Glutamatergic neuron (in vitro differentiated cells): ENCODE measurements around the gene OS9. TPM values are rescaled to one million over a fixed set of nuclear protein-coding genes. Genes with fewer than 3 reads are reported as not detected.
"Not testable (repeated sequence)": the region's sequence is repeated elsewhere in the genome, so short reads cannot be mapped to it uniquely, and the experiment has no call there.

Source experiments
- DNase-seq: peaks from one replicate; pipeline ENCODE4 v3.0.0; 2022
- H3K27ac Mint-ChIP-seq: one replicate; pipeline ENCODE4 v1.8.0; 2020; ENCODE audit warnings: mild to moderate bottlenecking, mixed read lengths, inconsistent platforms; ENCODE audit not compliant: unreplicated experiment
- H3K27me3 Mint-ChIP-seq: one replicate; pipeline ENCODE4 v1.8.0; 2020; ENCODE audit warnings: mild to moderate bottlenecking, moderate library complexity, mixed read lengths, inconsistent platforms; ENCODE audit not compliant: unreplicated experiment
- H3K36me3 Mint-ChIP-seq: one replicate; pipeline ENCODE4 v1.8.0; 2020; ENCODE audit warnings: mild to moderate bottlenecking, mixed read lengths, inconsistent platforms; ENCODE audit not compliant: unreplicated experiment
- H3K4me1 Mint-ChIP-seq: one replicate; pipeline ENCODE4 v1.8.0; 2020; ENCODE audit warnings: mild to moderate bottlenecking, low read depth, mixed read lengths, inconsistent platforms; ENCODE audit not compliant: unreplicated experiment
- H3K4me3 Mint-ChIP-seq: one replicate; pipeline ENCODE4 v1.8.0; 2020; ENCODE audit warnings: mild to moderate bottlenecking, mixed read lengths, inconsistent platforms; ENCODE audit not compliant: unreplicated experiment
- H3K9me3 Mint-ChIP-seq: one replicate; pipeline ENCODE4 v1.8.0; 2020; ENCODE audit warnings: mild to moderate bottlenecking, moderate library complexity, mixed read lengths, inconsistent platforms; ENCODE audit not compliant: unreplicated experiment
- CTCF ChIP-seq: fragments of 200-600 bp; sonication (generic); IDR thresholded peaks from one replicate; pipeline ENCODE4 v1.5.0; 2021; ENCODE audit not compliant: partially characterized antibody, unreplicated experiment
- long read RNA-seq: library from polyadenylated mRNA; unstranded; transcript quantifications from one replicate; pipeline ENCODE4 v2.0.0, GENCODE V29; 2020; ENCODE audit not compliant: unreplicated experiment
- total RNA-seq: library from RNA; stranded (reverse); fragmentation: NEBNext Ultra II Directional; extraction: Animal tissue kit (Norgen Biotek cat#: 25700); gene quantifications from one replicate; pipeline ENCODE4 v1.2.1, GENCODE V29; 2021; ENCODE audit not compliant: unreplicated experiment

The OS9 gene
- 225 TPM for total RNA-seq
- long read RNA-seq, transcript OS9-203 (14 exons, 2,457 nt) = minor isoform, 5 of 159 reads
- long read RNA-seq, transcript OS9-220 (14 exons, 2,135 nt) = major isoform, 61 of 159 reads
- long read RNA-seq, transcript OS9-202 (15 exons, 2,691 nt) = minor isoform, 25 of 159 reads
- long read RNA-seq, transcript OS9-201 (14 exons, 2,505 nt) = minor isoform, 29 of 159 reads
- long read RNA-seq, partial matches to known transcripts = 7 of 159 reads
- long read RNA-seq, other reads (novel, unspliced or antisense) = 31 of 159 reads

- peak; percentile 87 for DNase-seq
- peaks cover 16% of the 10 kb centered on the region for H3K36me3 Mint-ChIP-seq
- TF ChIP-seq CTCF = peak; percentile 66
- H3K4me1 Mint-ChIP-seq = no peaks in the 10 kb centered on the region
- peaks cover 3% of the 10 kb centered on the region for H3K9me3 Mint-ChIP-seq
- peaks cover 4% of the 10 kb centered on the region for H3K27me3 Mint-ChIP-seq
- no peak within 1 kb of the TSS for H3K27ac Mint-ChIP-seq
- no peak within 1 kb of the TSS for H3K4me3 Mint-ChIP-seq
These were observed at the start of gene OS9 for GRCh38 chr12:57693659-57694458. Gene OS9 (plus strand): TSS chr12:57694132. CDS start chr12:57694162, 30 bp downstream.

- H3K27me3 Mint-ChIP-seq, H3K27ac Mint-ChIP-seq, H3K9me3 Mint-ChIP-seq, H3K4me3 Mint-ChIP-seq, H3K36me3 Mint-ChIP-seq, H3K4me1 Mint-ChIP-seq, DNase-seq: not testable (repeated sequence)
These were observed 47.8 kb upstream of the OS9 start for GRCh38 chr12:57645990-57646658.

- not testable (repeated sequence) for H3K27me3 Mint-ChIP-seq, H3K4me1 Mint-ChIP-seq, H3K9me3 Mint-ChIP-seq, H3K4me3 Mint-ChIP-seq, H3K27ac Mint-ChIP-seq, DNase-seq, H3K36me3 Mint-ChIP-seq
These were observed 47.3 kb upstream of the OS9 start for GRCh38 chr12:57646659-57647049.

- Mint-ChIP-seq H3K4me3 (no peak overlapping the region), H3K36me3 (no peaks in the 10 kb centered on the region), H3K4me1 (no peaks in the 10 kb centered on the region), H3K27me3 (peaks cover 2% of the 10 kb centered on the region), H3K9me3 (peaks cover 2% of the 10 kb centered on the region), H3K27ac (no peak overlapping the region)
- no peak for TF ChIP-seq CTCF
- DNase-seq = no peak
These were observed 39.9 kb upstream of the OS9 start for GRCh38 chr12:57654042-57654441.

GRCh38 chr12:57655541-57656240 is 38.2 kb upstream of the OS9 start:
- Mint-ChIP-seq H3K4me1 (no peaks in the 10 kb centered on the region), H3K9me3 (peaks cover 3% of the 10 kb centered on the region), H3K36me3 (no peaks in the 10 kb centered on the region), H3K4me3 (no peak overlapping the region), H3K27me3 (peaks cover 5% of the 10 kb centered on the region), H3K27ac (no peak overlapping the region)
- TF ChIP-seq CTCF = no peak
- no peak for DNase-seq

GRCh38 chr12:57656408-57656807 is 37.5 kb upstream of the OS9 start:
- not testable (repeated sequence) for H3K36me3 Mint-ChIP-seq, H3K27ac Mint-ChIP-seq, H3K9me3 Mint-ChIP-seq

More at GRCh38 chr12:57656408-57656807, 37.5 kb upstream of the OS9 start:
- H3K4me3 Mint-ChIP-seq, H3K4me1 Mint-ChIP-seq, DNase-seq, H3K27me3 Mint-ChIP-seq: not testable (repeated sequence)
